MG63 (cell line): Measurements from ENCODE around the gene CLEC4E. TPM values are rescaled to one million over a fixed set of nuclear protein-coding genes. Genes with fewer than 3 reads are reported as not detected.
"Not testable (repeated sequence)": the region's sequence is repeated elsewhere in the genome, so short reads cannot be mapped to it uniquely, and the experiment has no call there.

Experiments used
- DNase-seq: peaks from one replicate; pipeline ENCODE4 v3.0.0-alpha.2; 2020
- H3K27me3 ChIP-seq: fragments of 250-450 bp; sonication (Bioruptor Pico); 2 replicates; pipeline ENCODE4 v1.5.1; 2020; ENCODE audit warnings: mild to moderate bottlenecking, moderate library complexity
- H3K36me3 ChIP-seq: fragments of 250-450 bp; sonication (Bioruptor Pico); 2 replicates; pipeline ENCODE4 v1.5.1; 2020; ENCODE audit warnings: mild to moderate bottlenecking, moderate library complexity
- H3K4me3 ChIP-seq: fragments of 250-450 bp; sonication (Bioruptor Pico); 2 replicates; pipeline ENCODE4 v1.5.1; 2020; ENCODE audit warnings: mild to moderate bottlenecking, moderate library complexity
- H3K9me3 ChIP-seq: fragments of 250-450 bp; sonication (Bioruptor Pico); 2 replicates; pipeline ENCODE4 v1.5.1; 2020; ENCODE audit warnings: mild to moderate bottlenecking, moderate library complexity
- total RNA-seq: library from RNA; depleted of rRNA; stranded (reverse); fragments of >200 nt; shearing (Covaris generic); gene quantifications from 2 replicates; pipeline ENCODE4 v1.2.3, GENCODE V29; 2014; ENCODE audit warnings: low replicate concordance

The CLEC4E gene
- total RNA-seq, 1 experiment from 2014 or later, result not detected

- DNase-seq, result no peak
- Histone ChIP-seq H3K9me3 (no peaks in the 10 kb centered on the region), H3K4me3 (no peak overlapping the region), H3K27me3 (no peaks in the 10 kb centered on the region; the same call in 1 of the 2 replicates), H3K36me3 (no peaks in the 10 kb centered on the region)
These were observed 8.7 kb upstream of the CLEC4E start for GRCh38 chr12:8549381-8549780.

DNA sequence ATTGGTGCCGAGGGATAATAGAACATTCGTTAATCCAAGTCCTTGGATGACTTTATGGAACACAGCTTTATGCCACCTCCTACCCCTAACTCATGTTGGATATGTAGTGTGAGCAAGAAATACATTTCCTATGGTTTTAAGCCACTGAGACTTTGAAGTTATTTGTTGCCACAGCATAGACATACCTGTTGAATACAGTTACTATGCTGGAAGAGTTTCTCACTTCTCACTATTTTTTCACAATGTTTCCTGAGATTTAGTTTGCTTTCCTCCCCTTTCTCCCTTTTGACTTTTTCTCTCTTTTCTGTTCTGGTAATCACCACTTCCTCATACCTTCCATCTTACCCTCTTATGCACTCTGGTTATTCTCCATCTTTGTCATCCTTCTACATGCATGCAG, 7.5 kb upstream of the CLEC4E start:
- no peaks in the 10 kb centered on the region for H3K9me3 ChIP-seq
- no peak for DNase-seq
- no peaks in the 10 kb centered on the region for H3K36me3 ChIP-seq
- H3K4me3 ChIP-seq, result no peak overlapping the region
- no peaks in the 10 kb centered on the region; the same call in 1 of the 2 replicates for H3K27me3 ChIP-seq

- no peaks in the 10 kb centered on the region; the same call in 1 of the 2 replicates for H3K27me3 ChIP-seq
- no peak for DNase-seq
- no peaks in the 10 kb centered on the region for H3K36me3 ChIP-seq
- H3K4me3 ChIP-seq, result no peak overlapping the region
- no peaks in the 10 kb centered on the region for H3K9me3 ChIP-seq
These were observed 6.9 kb upstream of the CLEC4E start for GRCh38 chr12:8547645-8548044.

DNA sequence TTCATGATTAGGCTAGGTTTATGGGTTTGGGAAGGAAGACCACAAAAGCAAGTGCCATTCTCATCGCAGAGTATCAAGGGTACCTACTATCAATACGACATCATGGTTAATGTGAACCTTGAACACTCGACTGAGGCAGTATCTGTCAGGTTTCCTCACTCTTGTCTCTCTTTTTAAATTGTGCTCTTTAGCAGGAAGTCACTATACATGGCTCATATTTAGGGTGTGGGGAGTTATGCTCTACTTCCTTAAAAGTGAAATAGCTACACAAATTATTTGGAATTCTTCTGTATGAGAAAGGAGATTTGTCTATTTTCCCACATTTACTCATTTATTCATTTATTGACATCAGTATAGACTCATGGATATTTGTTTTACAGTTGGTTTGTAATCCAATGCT, 5.9 kb upstream of the CLEC4E start:
- Histone ChIP-seq H3K4me3 (no peak overlapping the region), H3K27me3 (no peaks in the 10 kb centered on the region; the same call in 1 of the 2 replicates), H3K9me3 (no peaks in the 10 kb centered on the region), H3K36me3 (no peaks in the 10 kb centered on the region)
- DNase-seq, result no peak

DNA sequence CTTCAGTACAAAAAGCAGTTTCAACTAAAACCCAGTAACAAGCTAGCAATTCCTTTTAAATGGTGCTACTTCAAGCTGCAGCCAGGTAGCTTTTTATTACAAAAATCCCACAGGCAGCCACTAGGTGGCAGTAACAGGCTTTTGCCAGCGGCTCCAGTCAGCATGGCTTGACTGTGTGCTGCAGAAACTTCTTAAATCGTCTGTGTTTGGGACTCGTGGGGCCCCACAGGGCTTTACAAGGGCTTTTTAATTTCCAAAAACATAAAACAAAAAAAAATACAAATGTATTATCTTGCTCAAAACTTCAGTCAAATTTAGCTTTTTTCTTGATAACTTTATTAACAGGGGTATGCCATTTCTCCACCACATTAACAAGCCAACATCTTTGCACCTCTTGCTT, 3.6 kb upstream of the CLEC4E start:
- Histone ChIP-seq H3K4me3 (no peak overlapping the region), H3K9me3 (no peaks in the 10 kb centered on the region), H3K36me3 (no peaks in the 10 kb centered on the region), H3K27me3 (peaks cover 3% of the 10 kb centered on the region; the same call in 1 of the 2 replicates)
- peak; percentile 23 for DNase-seq

GRCh38 chr12:8541562-8541961, 857 bp upstream of the CLEC4E start:
- H3K4me3 ChIP-seq, result no peak overlapping the region
- peaks cover 6% of the 10 kb centered on the region for H3K27me3 ChIP-seq
- no peak for DNase-seq
- H3K36me3 ChIP-seq, result no peaks in the 10 kb centered on the region
- no peaks in the 10 kb centered on the region for H3K9me3 ChIP-seq

- H3K4me3 ChIP-seq, H3K9me3 ChIP-seq, H3K36me3 ChIP-seq: not testable (repeated sequence)
- peaks cover 22% of the 10 kb centered on the region for H3K27me3 ChIP-seq
- peak; percentile 9 for DNase-seq
These were observed 2.9 kb downstream of the CLEC4E start for GRCh38 chr12:8537820-8538219.

GRCh38 chr12:8532045-8532444, 8.7 kb downstream of the CLEC4E start:
- Histone ChIP-seq H3K27me3 (peaks cover 23% of the 10 kb centered on the region), H3K4me3 (no peak overlapping the region), H3K9me3 (no peaks in the 10 kb centered on the region), H3K36me3 (no peaks in the 10 kb centered on the region)
- no peak for DNase-seq

- Histone ChIP-seq H3K9me3 (no peaks in the 10 kb centered on the region; the same call in 1 of the 2 replicates), H3K36me3 (no peaks in the 10 kb centered on the region), H3K27me3 (peaks cover 4% of the 10 kb centered on the region), H3K4me3 (no peak overlapping the region)
- no peak for DNase-seq
These were observed 13.2 kb downstream of the CLEC4E start for GRCh38 chr12:8527250-8528130.

DNA sequence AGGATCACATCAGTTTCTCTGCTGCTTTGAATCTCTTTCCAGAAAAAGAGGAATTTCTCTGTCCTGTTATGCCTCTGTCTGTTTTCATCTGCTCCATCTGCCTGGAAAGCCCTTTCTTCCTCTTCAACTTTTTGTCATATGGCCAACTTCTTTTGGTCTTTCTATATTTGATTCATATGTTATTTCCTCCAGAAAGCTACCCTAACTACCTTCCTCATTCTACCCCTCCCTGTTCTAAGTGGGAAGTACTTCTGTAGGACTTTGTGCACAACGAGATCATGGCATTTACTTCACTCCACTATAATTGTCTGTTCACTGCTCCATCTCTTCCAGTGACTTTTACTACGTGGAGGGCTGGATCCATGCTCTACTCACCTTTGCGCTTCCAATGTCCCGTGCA, 21.5 kb downstream of the CLEC4E start:
- Histone ChIP-seq H3K9me3 (no peaks in the 10 kb centered on the region; the same call in 1 of the 2 replicates), H3K36me3 (no peaks in the 10 kb centered on the region), H3K27me3 (peaks cover 30% of the 10 kb centered on the region), H3K4me3 (no peak overlapping the region)
- DNase-seq, result no peak

GRCh38 chr12:8517971-8518370, 22.7 kb downstream of the CLEC4E start:
- Histone ChIP-seq H3K27me3 (peaks cover 35% of the 10 kb centered on the region), H3K4me3 (no peak overlapping the region), H3K36me3 (no peaks in the 10 kb centered on the region), H3K9me3 (no peaks in the 10 kb centered on the region)
- no peak for DNase-seq

- Histone ChIP-seq H3K27me3 (peaks cover 22% of the 10 kb centered on the region), H3K36me3 (no peaks in the 10 kb centered on the region), H3K9me3 (no peaks in the 10 kb centered on the region), H3K4me3 (no peak within 1 kb of the TSS)
- DNase-seq, result no peak
These were observed 27.4 kb downstream of the CLEC4E start, which contains the start of gene CLEC4D for GRCh38 chr12:8513256-8513655. TSS of gene CLEC4D (plus strand) at chr12:8513503. CDS start at chr12:8513733, 230 bp downstream.

DNA sequence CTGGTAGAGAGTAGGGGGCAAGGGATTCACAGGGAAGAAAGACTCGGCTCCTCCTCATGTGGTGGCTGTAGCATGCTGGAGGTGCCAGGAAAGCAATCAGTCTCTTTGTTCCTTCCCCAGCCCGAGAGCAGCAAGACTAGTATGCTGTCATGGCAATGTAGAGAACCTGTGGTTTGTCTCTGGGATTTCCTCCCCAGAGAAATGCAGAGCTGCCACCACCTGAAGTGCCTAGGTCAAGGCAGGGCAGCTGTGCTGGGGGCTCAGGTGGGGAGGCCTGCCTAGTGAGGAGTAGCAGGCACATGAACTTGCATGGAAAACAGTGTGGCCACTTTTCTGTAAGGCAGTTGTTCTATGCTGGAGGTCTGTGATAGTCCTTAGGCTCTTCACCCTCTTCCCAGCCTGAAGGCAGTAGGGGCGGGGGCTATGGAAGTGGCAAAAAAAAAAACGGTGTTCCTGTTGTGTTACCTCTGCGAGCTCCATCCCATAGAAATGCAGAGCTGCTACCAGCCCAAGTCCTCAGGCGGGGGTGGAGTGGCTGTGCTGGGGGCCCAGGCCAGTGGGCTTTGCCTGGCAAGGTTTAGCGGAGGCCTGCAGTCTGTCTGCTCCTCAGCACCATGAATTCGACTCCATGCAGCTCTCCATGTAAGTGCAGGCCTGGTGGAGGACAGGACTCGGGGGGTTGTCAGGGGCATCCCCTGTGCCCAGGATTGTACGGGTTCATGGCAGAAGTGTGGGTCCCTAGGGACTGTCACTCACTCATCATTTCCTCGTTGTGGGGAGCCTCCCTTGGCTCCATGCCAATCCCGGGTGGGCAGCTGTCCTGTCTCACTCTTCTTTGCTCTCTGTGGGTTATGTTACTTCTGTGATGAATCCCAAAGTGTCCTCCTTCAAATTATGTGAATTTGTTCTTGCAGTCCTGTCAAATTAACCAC, 31.5 kb downstream of the CLEC4E start:
- DNase-seq, result no peak
- Histone ChIP-seq H3K36me3 (no peaks in the 10 kb centered on the region), H3K27me3 (peaks cover 12% of the 10 kb centered on the region; the same call in 1 of the 2 replicates), H3K9me3 (no peaks in the 10 kb centered on the region), H3K4me3 (no peak overlapping the region)

DNA sequence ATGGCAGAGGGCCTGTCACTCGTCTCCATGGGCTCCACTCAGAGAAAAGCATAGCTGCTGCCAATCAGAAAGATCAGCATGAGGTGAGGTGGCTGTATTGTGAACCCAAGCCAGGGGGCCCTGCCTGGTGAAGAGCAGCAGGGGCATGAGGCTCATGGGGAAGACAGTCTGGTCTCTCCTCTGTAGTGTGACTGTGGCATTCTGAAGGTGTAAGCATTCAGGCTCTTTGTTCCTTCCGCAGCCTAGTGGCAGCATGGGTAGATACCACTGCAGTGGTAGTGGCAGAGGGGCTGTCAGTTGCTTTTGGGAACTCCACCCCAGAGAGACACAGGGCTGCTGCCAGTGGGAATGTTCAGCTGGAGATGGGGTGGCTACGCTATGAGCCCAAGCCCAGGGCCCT, 32.5 kb downstream of the CLEC4E start:
- DNase-seq, result no peak
- H3K9me3 ChIP-seq, result no peaks in the 10 kb centered on the region
- no peaks in the 10 kb centered on the region for H3K36me3 ChIP-seq
- peaks cover 7% of the 10 kb centered on the region; the same call in 1 of the 2 replicates for H3K27me3 ChIP-seq
- H3K4me3 ChIP-seq, result no peak overlapping the region

DNA sequence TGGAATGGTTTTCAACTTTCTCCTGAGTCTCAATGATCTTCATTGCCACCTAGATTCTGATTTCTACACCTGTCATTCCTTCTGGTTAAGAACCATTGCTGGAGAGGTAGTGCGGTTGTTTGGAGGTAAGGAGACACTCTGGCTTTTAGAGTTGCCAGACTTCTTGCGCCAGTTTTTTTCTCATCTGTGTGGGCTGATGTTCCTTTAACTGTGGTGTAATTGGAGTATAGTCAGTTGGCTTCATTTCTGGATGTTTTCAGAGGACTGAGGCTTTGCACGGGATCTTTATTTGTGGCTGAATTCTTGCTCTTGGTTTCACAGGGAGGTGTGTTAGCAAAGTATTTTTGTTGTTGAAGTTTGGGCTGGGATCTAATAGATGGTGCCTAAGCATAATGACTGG, 33.1 kb downstream of the CLEC4E start:
- DNase-seq, result no peak
- Histone ChIP-seq H3K4me3 (no peak overlapping the region), H3K27me3 (peaks cover 3% of the 10 kb centered on the region; the same call in 1 of the 2 replicates), H3K9me3 (no peaks in the 10 kb centered on the region), H3K36me3 (no peaks in the 10 kb centered on the region)

GRCh38 chr12:8504351-8504750, 36.4 kb downstream of the CLEC4E start:
- Histone ChIP-seq H3K9me3 (no peaks in the 10 kb centered on the region), H3K27me3 (peaks cover 3% of the 10 kb centered on the region), H3K36me3 (no peaks in the 10 kb centered on the region), H3K4me3 (no peak overlapping the region)
- no peak for DNase-seq

DNA sequence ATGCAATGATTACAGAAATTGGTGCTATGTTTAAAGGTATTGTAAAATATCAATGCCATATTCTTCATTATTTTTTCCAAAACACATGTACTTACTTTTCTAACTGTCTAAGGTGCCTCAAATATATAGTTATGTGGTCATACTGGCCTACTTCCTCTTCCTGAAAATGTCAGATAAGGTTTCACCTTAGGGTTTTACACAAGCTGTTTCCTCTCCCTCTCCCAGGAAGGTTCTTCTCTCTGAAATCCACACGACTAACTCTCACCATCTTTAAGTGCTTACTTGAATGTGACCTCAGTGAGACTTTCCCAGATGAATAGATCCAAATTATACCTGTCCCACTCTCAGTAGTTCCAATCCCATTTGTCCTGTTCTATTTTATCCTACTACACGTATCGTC, 39.0 kb downstream of the CLEC4E start:
- no peak for DNase-seq
- H3K9me3 ChIP-seq, result no peaks in the 10 kb centered on the region
- no peak overlapping the region for H3K4me3 ChIP-seq
- H3K27me3 ChIP-seq, result peaks cover 17% of the 10 kb centered on the region
- H3K36me3 ChIP-seq, result no peaks in the 10 kb centered on the region
